Psoas muscle (tissue), 8 donors: ENCODE data around the gene MED17. TPM values are rescaled to one million over a fixed set of nuclear protein-coding genes. Genes with fewer than 3 reads are reported as not detected.

Experiments used
- ATAC-seq, 4 donors: fragments of 200-7000 bp; cut with Tn5 transposase; one replicate each; pipeline ENCODE4 v1.9.1; 2020; ENCODE audit warnings: moderate library complexity in 3 of 4, mild to moderate bottlenecking in 2 of 4
- DNase-seq, 2 donors: peaks; one replicate each; pipeline ENCODE4 v3.0.0-alpha.2; 2020
- H3K27ac ChIP-seq: fragments of 200-600 bp; one replicate; pipeline ENCODE4 v1.8.0; 2022
- H3K27me3 ChIP-seq, 3 donors: fragments of 200-600 bp in 1 of 3; one replicate each; pipeline versions ENCODE4 v1.6.1 to v1.8.0; 2013 to 2022; ENCODE audit warnings: low read length in 2 of 3, mild to moderate bottlenecking in 2 of 3, moderate library complexity in 1 of 3; ENCODE audit not compliant: insufficient read depth in 3 of 3
- H3K36me3 ChIP-seq, 2 donors: fragments of 200-600 bp in 1 of 2; one replicate each; pipeline versions ENCODE4 v1.6.1 to v1.8.0; 2013 to 2022; ENCODE audit warnings: low read depth in 1 of 2, mild to moderate bottlenecking in 1 of 2, moderate library complexity in 1 of 2; ENCODE audit not compliant: insufficient read depth in 1 of 2
- H3K4me1 ChIP-seq: fragments of 200-600 bp; one replicate; pipeline ENCODE4 v1.8.0; 2022
- H3K4me3 ChIP-seq: fragments of 200-600 bp; one replicate; pipeline ENCODE4 v1.8.0; 2022; ENCODE audit warnings: mild to moderate bottlenecking
- H3K9me3 ChIP-seq: fragments of 200-600 bp; one replicate; pipeline ENCODE4 v1.8.0; 2022
- CTCF ChIP-seq: fragments of 200-600 bp; IDR thresholded peaks from one replicate; pipeline ENCODE4 v1.8.0; 2022; ENCODE audit warnings: antibody characterized with exemption
- WGBS, 3 donors: extraction: QIAGEN DNeasy Blood & Tissue Kit; methylation state at CpG; one replicate each; pipeline versions ENCODE4 v1.1.6 to v1.1.7; 2013; 5-methylcytosine and 5-hydroxymethylcytosine counted together
- intact Hi-C, 2 donors: fragments of 100-400 bp; cut with DNase I; formaldehyde crosslinking; loops; one replicate each; pipeline versions ENCODE4 v1.11.0 to v1.14.2; 2022
- polyA plus RNA-seq, 3 donors: library from polyadenylated mRNA; stranded (reverse); fragments of 200-250 nt; gene quantifications; one replicate each; pipeline ENCODE4 v1.2.3, GENCODE V29; 2013
- total RNA-seq, 4 donors: library from RNA; stranded (reverse); fragmentation: NEBNext Ultra II Directional in 2 of 4; extraction: Animal tissue kit (Norgen Biotek cat#: 25700) in 2 of 4; gene quantifications; one replicate each; pipeline versions ENCODE4 v1.2.1 to v1.2.4, GENCODE V29; 2021 to 2023
- donor health status: healthy with polysubstance abuse.
- donor health status: DM: no; HTN: no; CAD: no; lungs with moderate emphysema.
- donor health status: Bipolar disorder and iron deficiency.
- donor health status: healthy.
- donor health status: DM: yes; HTN: yes; CAD: no.
- donor health status: DM: no; HTN: no; CAD: no.
- donor health status: DM: no; HTN: no; CAD: no.
- donor health status: DM: yes; HTN: yes; CAD: no.

The MED17 gene
- total and polyA plus RNA-seq, 7 donors, result 7.1 to 16.0 (median 11.2) TPM

- Histone ChIP-seq H3K4me1 (no peaks in the 10 kb centered on the region), H3K9me3 (no peaks in the 10 kb centered on the region), H3K27me3 (no peaks in the 10 kb centered on the region), H3K4me3 (no peak overlapping the region), H3K36me3 (peaks cover 5 to 75% of the 10 kb centered on the region in 2 donors), H3K27ac (no peak overlapping the region)
- ATAC-seq, result no peak
- 92 to 97% (median 96%) methylated on average over 5 of the region's 5 CpGs for WGBS, 3 donors
- intact Hi-C loops, result no loop called here
- no peak for DNase-seq
- TF ChIP-seq CTCF, result no peak
These were observed 29.9 kb downstream of the MED17 start for GRCh38 chr11:93813974-93814373.

- DNase-seq, result no peak
- intact Hi-C loops, result no loop called here
- no peak for ATAC-seq
- Histone ChIP-seq H3K9me3 (no peaks in the 10 kb centered on the region), H3K4me3 (no peak overlapping the region), H3K27ac (no peak overlapping the region), H3K27me3 (no peaks in the 10 kb centered on the region), H3K4me1 (no peaks in the 10 kb centered on the region), H3K36me3 (peaks cover 5 to 64% of the 10 kb centered on the region in 2 donors)
- TF ChIP-seq CTCF, result no peak
- 81 to 89% (median 82%) methylated on average over 6 of the region's 6 CpGs for WGBS, 3 donors
These were observed 31.0 kb downstream of the MED17 start for GRCh38 chr11:93814966-93815633.

GRCh38 chr11:93817426-93818348 lies 33.6 kb downstream of the MED17 start:
- no peaks in the 10 kb centered on the region for H3K4me1 ChIP-seq
- no peak for TF ChIP-seq CTCF
- H3K27ac ChIP-seq, result no peak overlapping the region
- no peaks in the 10 kb centered on the region for H3K9me3 ChIP-seq
- peaks cover 4 to 38% of the 10 kb centered on the region in 2 donors for H3K36me3 ChIP-seq
- DNase-seq, result no peak
- H3K4me3 ChIP-seq, result no peak overlapping the region
- WGBS, 3 donors, result 55 to 63% (median 59%) methylated on average over 4 of the region's 4 CpGs
- H3K27me3 ChIP-seq, result no peaks in the 10 kb centered on the region
- intact Hi-C loops, result no loop called here
- no peak for ATAC-seq

GRCh38 chr11:93819966-93820695 lies 36.0 kb downstream of the MED17 start:
- 86 to 91% (median 89%) methylated on average over 8 of the region's 8 CpGs for whole genome bisulfite sequencing, 3 donors
- H3K27me3 ChIP-seq, result no peaks in the 10 kb centered on the region
- no peaks in the 10 kb centered on the region for H3K9me3 ChIP-seq
- TF ChIP-seq CTCF, result no peak
- ATAC-seq (no peak), DNase-seq (no peak)
- H3K27ac ChIP-seq, result no peak overlapping the region
- H3K4me1 ChIP-seq, result no peaks in the 10 kb centered on the region
- peaks cover 0 to 14% of the 10 kb centered on the region in 2 donors for H3K36me3 ChIP-seq
- intact Hi-C loops, result no loop called here
- no peak overlapping the region for H3K4me3 ChIP-seq
